Neural progenitor cell (in vitro differentiated cells): ENCODE measurements around the gene RUFY1. TPM values are rescaled to one million over a fixed set of nuclear protein-coding genes. Genes with fewer than 3 reads are reported as not detected.
A peak's percentile ranks its signal among the peaks of the same experiment; 100 is the strongest.

Experiments
- DNase-seq: peaks from one replicate; pipeline ENCODE4 v3.0.0-alpha.2; 2016; ENCODE audit warnings: low spot score
- H2AFZ ChIP-seq: fragments of 200-600 bp; sonication (generic); replicated peaks from 2 replicates; pipeline ENCODE4 v1.6.1; 2016; ENCODE audit warnings: antibody characterized with exemption
- H3F3A ChIP-seq: fragments of 200-600 bp; sonication (generic); 2 replicates; pipeline ENCODE4 v1.6.1; 2016; ENCODE audit warnings: antibody characterized with exemption, low read depth
- H3K27ac ChIP-seq: fragments of 200-600 bp; sonication (generic); 2 replicates; pipeline ENCODE4 v1.5.1; 2016; ENCODE audit warnings: mild to moderate bottlenecking
- H3K27me3 ChIP-seq: fragments of 200-600 bp; sonication (generic); 2 replicates; pipeline ENCODE4 v1.6.1; 2016; ENCODE audit warnings: mild to moderate bottlenecking, moderate library complexity
- H3K36me3 ChIP-seq: fragments of 200-600 bp; sonication (generic); 2 replicates; pipeline ENCODE4 v1.5.1; 2016
- H3K4me1 ChIP-seq: fragments of 200-600 bp; sonication (generic); 2 replicates; pipeline ENCODE4 v1.6.1; 2016; ENCODE audit warnings: mixed run types
- H3K4me2 ChIP-seq: fragments of 200-600 bp; sonication (generic); 2 replicates; pipeline ENCODE4 v1.6.1; 2016
- H3K4me3 ChIP-seq: fragments of 200-600 bp; sonication (generic); 2 replicates; pipeline ENCODE4 v1.5.1; 2016
- H3K79me2 ChIP-seq: fragments of 200-600 bp; sonication (generic); 2 replicates; pipeline ENCODE4 v1.6.1; 2016; ENCODE audit warnings: low read depth
- H3K9ac ChIP-seq: fragments of 200-600 bp; sonication (generic); 2 replicates; pipeline ENCODE4 v1.6.1; 2016
- H3K9me3 ChIP-seq: fragments of 200-600 bp; sonication (generic); 2 replicates; pipeline ENCODE4 v1.5.1; 2016; ENCODE audit warnings: low read depth
- H4K20me1 ChIP-seq: fragments of 200-600 bp; sonication (generic); 2 replicates; pipeline ENCODE4 v1.6.1; 2016; ENCODE audit warnings: low read depth
- H3K27ac Mint-ChIP-seq: 3 replicates; pipeline ENCODE4 v1.8.0; 2021; ENCODE audit warnings: mixed read lengths
- H3K27me3 Mint-ChIP-seq: 2 replicates; pipeline ENCODE4 v1.8.0; 2022; ENCODE audit warnings: low read depth, mild to moderate bottlenecking, inconsistent platforms, moderate library complexity, mixed read lengths; ENCODE audit not compliant: insufficient read depth
- H3K36me3 Mint-ChIP-seq: 3 replicates; pipeline ENCODE4 v1.8.0; 2021; ENCODE audit warnings: mixed read lengths
- H3K4me1 Mint-ChIP-seq: 3 replicates; pipeline ENCODE4 v1.8.0; 2021; ENCODE audit warnings: mixed read lengths
- H3K4me3 Mint-ChIP-seq: 3 replicates; pipeline ENCODE4 v1.8.0; 2021; ENCODE audit warnings: mild to moderate bottlenecking, moderate library complexity, mixed read lengths
- H3K9me3 Mint-ChIP-seq: 3 replicates; pipeline ENCODE4 v1.8.0; 2020; ENCODE audit warnings: mixed read lengths
- EZH2 ChIP-seq: fragments of 200-600 bp; sonication (generic); IDR thresholded peaks from 2 replicates; pipeline ENCODE4 v1.6.1; 2017; ENCODE audit warnings: antibody characterized with exemption, mild to moderate bottlenecking, moderate library complexity
- EZH2phosphoT487 ChIP-seq: fragments of 200-600 bp; sonication (generic); IDR thresholded peaks from 2 replicates; pipeline ENCODE4 v1.6.1; 2017; ENCODE audit warnings: antibody characterized with exemption
- total RNA-seq: library from RNA; depleted of rRNA; stranded (reverse); fragments of >200 nt; gene quantifications from 2 replicates; pipeline ENCODE4 v1.2.3, GENCODE V29; 2015; ENCODE audit warnings: low replicate concordance
- TF ChIP-seq, protein P1 (sequence below): fragments of 200-600 bp; sonication (generic); IDR thresholded peaks from 2 replicates; pipeline ENCODE4 v1.5.1; 2017; ENCODE audit warnings: antibody characterized with exemption, mild to moderate bottlenecking

The RUFY1 gene
- total RNA-seq, 1 donor from 2014 or later = 45.8 TPM

DNA sequence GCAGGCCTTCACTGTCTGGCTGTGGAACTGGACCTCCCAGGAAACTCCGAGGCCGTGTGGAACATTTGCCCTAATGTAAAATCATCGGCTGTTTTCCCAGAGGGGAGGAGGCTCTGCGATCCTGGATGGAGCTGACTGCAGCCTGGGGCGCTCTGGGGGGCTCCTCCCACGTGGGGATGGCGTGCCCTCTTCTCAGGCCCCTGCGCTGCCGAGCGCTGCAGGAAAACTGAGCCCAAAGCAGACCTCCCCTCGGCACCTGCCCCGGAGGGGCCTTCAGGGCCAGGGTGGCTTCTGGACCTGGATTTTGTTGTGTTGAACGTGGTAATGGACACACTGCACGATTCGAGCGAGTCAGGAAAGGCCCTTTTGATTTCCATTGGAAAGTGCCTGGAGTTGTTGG lies 49.2 kb downstream of the RUFY1 start:
- Mint-ChIP-seq H3K27ac (no peak overlapping the region), H3K4me1 (no peaks in the 10 kb centered on the region), H3K27me3 (peaks cover 2% of the 10 kb centered on the region), H3K36me3 (peaks cover 28% of the 10 kb centered on the region), H3K4me3 (no peak overlapping the region), H3K9me3 (no peaks in the 10 kb centered on the region)
- Histone ChIP-seq H3K4me3 (no peak overlapping the region), H3F3A (peaks cover 4% of the 10 kb centered on the region), H3K4me1 (no peaks in the 10 kb centered on the region), H2AFZ (no peak overlapping the region), H3K9ac (no peak overlapping the region), H3K79me2 (no peaks in the 10 kb centered on the region), H3K36me3 (no peaks in the 10 kb centered on the region), H3K9me3 (no peaks in the 10 kb centered on the region), H3K4me2 (no peak overlapping the region), H3K27me3 (no peaks in the 10 kb centered on the region), H3K27ac (no peak overlapping the region), H4K20me1 (peaks cover 5% of the 10 kb centered on the region)
- TF ChIP-seq EZH2phosphoT487 = no peak
- no peak for TF ChIP-seq EZH2
- TF ChIP-seq, protein P1, sequence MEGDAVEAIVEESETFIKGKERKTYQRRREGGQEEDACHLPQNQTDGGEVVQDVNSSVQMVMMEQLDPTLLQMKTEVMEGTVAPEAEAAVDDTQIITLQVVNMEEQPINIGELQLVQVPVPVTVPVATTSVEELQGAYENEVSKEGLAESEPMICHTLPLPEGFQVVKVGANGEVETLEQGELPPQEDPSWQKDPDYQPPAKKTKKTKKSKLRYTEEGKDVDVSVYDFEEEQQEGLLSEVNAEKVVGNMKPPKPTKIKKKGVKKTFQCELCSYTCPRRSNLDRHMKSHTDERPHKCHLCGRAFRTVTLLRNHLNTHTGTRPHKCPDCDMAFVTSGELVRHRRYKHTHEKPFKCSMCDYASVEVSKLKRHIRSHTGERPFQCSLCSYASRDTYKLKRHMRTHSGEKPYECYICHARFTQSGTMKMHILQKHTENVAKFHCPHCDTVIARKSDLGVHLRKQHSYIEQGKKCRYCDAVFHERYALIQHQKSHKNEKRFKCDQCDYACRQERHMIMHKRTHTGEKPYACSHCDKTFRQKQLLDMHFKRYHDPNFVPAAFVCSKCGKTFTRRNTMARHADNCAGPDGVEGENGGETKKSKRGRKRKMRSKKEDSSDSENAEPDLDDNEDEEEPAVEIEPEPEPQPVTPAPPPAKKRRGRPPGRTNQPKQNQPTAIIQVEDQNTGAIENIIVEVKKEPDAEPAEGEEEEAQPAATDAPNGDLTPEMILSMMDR = no peak
- no peak for DNase-seq

DNA sequence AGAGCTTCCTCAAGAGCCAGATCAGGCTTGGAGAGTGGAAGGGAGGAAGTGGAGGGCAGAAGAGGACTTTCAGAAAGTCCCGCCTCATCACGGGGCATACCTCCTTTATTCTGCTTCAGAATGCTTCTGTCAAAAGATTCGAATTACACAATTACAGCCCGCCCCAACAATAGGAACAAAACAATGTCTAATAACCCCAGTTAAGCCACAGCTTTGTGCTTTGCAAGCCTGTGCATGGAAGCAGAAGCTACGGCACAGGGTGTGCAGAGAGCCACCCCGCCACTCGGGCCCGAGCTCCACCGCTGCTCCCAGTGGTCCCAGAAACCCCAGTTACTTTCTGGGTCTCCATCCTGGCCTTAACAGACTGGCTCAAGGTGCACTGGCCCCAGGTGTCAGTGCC lies 49.6 kb downstream of the RUFY1 start:
- Mint-ChIP-seq H3K36me3 (peaks cover 25% of the 10 kb centered on the region), H3K9me3 (no peaks in the 10 kb centered on the region), H3K27ac (no peak overlapping the region), H3K27me3 (peaks cover 2% of the 10 kb centered on the region), H3K4me3 (no peak overlapping the region), H3K4me1 (no peaks in the 10 kb centered on the region)
- Histone ChIP-seq H3K9me3 (no peaks in the 10 kb centered on the region), H3K4me3 (no peak overlapping the region), H3K4me1 (no peaks in the 10 kb centered on the region), H3K27ac (peak overlapping the region; percentile 16), H3K79me2 (no peaks in the 10 kb centered on the region), H3K36me3 (no peaks in the 10 kb centered on the region), H2AFZ (no peak overlapping the region), H3K9ac (no peak overlapping the region), H4K20me1 (peaks cover 5% of the 10 kb centered on the region), H3K27me3 (no peaks in the 10 kb centered on the region), H3F3A (peaks cover 4% of the 10 kb centered on the region), H3K4me2 (no peak overlapping the region)
- no peak for DNase-seq
- no peak for TF ChIP-seq EZH2
- TF ChIP-seq, protein P1 = no peak
- no peak for TF ChIP-seq EZH2phosphoT487

DNA sequence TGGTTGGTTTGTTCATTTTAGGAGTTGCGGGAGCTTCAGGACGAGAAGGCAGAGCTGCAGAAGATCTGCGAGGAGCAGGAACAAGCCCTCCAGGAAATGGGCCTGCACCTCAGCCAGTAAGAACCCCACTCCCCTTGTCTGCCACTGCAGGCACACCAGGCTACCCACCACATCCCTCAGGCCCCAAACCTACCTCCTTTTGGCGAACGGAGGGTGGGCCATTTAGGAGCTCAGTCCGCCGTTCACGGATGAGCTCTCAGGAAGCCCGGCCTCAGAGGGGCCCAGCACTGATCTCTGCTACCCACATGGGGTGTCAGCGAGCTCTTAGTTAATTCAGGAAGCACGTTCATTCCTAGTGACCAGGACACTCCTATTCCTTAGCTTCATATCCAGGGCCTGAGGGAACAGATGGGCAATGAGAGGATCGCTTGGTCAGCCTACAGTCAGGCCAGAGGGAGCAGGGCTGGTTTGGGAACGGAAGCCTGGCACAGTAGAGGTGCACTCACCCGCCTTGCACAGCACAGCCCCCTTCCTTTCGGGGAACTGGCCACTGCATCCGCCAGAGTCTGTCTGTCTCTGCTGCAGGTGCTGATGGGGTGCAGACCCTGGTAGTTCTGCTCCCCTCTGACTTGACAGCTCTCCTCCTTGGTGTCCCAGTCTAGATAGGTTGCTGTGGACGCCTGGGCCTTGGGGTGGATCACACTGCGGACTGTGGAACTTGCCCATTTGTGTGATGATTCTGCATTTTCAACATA lies 51.7 kb downstream of the RUFY1 start:
- H3K9me3 ChIP-seq = no peaks in the 10 kb centered on the region
- no peak for TF ChIP-seq EZH2phosphoT487
- TF ChIP-seq EZH2 = no peak
- TF ChIP-seq, protein P1 = no peak
- H3F3A ChIP-seq = peaks cover 9% of the 10 kb centered on the region
- Mint-ChIP-seq H3K27ac (no peak overlapping the region), H3K4me1 (no peaks in the 10 kb centered on the region), H3K27me3 (peaks cover 2% of the 10 kb centered on the region), H3K9me3 (no peaks in the 10 kb centered on the region), H3K4me3 (no peak overlapping the region), H3K36me3 (peaks cover 20% of the 10 kb centered on the region)
- no peak overlapping the region for H3K9ac ChIP-seq
- H3K4me3 ChIP-seq = no peak overlapping the region
- no peak for DNase-seq
- no peak overlapping the region for H3K27ac ChIP-seq
- no peaks in the 10 kb centered on the region for H3K27me3 ChIP-seq
- no peaks in the 10 kb centered on the region for H3K4me1 ChIP-seq
- peaks cover 21% of the 10 kb centered on the region for H4K20me1 ChIP-seq
- H3K4me2 ChIP-seq = no peak overlapping the region
- H2AFZ ChIP-seq = no peak overlapping the region
- no peaks in the 10 kb centered on the region for H3K36me3 ChIP-seq
- no peaks in the 10 kb centered on the region for H3K79me2 ChIP-seq
